Endothelial cell of umbilical vein (primary cell): ENCODE data around the gene ACO2. TPM values are rescaled to one million over a fixed set of nuclear protein-coding genes. Genes with fewer than 3 reads are reported as not detected.

ENCODE experiments used
- BruUV-seq: library from RNA; stranded (reverse); fragments of 400-500 nt; replicated peaks from 2 replicates; lab custom pipeline; 2021; lab: Mats Ljungman, UMichigan
- CTCF ChIA-PET: fragments of 300-600, 350-600 bp; sonication (Branson Sonifier 250); formaldehyde crosslinking; loops from one replicate; lab custom pipeline; 2021; ENCODE audit warnings: antibody characterized with exemption, inconsistent platforms; lab: Charles Lee
- POLR2A ChIA-PET: fragments of 300-600, 350-600 bp; sonication (Branson Sonifier 250); formaldehyde crosslinking; loops from one replicate; lab custom pipeline; 2021; ENCODE audit warnings: antibody characterized with exemption, inconsistent platforms; lab: Charles Lee
- DNase-seq: peaks from one replicate; pipeline ENCODE4 v3.0.0-alpha.2; 2011; ENCODE audit warnings: low read depth, low spot score
- FAIRE-seq: peaks from 2 replicates; lab custom pipeline; 2011; peaks lifted over from hg19 to GRCh38; lab: Jason Lieb, UNC
- H2AFZ ChIP-seq: 2 replicates; pipeline ENCODE4 v1.6.0; 2012; ENCODE audit warnings: low read depth, low read length, control low read depth, inconsistent platforms
- H3K27ac ChIP-seq: 2 replicates; pipeline ENCODE4 v1.5.1; 2011; ENCODE audit warnings: low read depth, mild to moderate bottlenecking, control low read depth, low read length, moderate library complexity; ENCODE audit not compliant: insufficient read depth
- H3K27me3 ChIP-seq, 2 experiments: 2 replicates each; pipeline versions ENCODE4 v1.6.0 to v1.6.1; 2011; ENCODE audit warnings: low read length in 2 of 2, mixed read lengths in 1 of 2; ENCODE audit not compliant: control insufficient read depth in 2 of 2, insufficient read depth in 2 of 2
- H3K36me3 ChIP-seq, 2 experiments: 2 replicates in 1 of 2; 3 replicates in 1 of 2; pipeline ENCODE4 v1.5.1; 2011; ENCODE audit warnings: low read length in 2 of 2, mild to moderate bottlenecking in 1 of 2, moderate library complexity in 1 of 2; ENCODE audit not compliant: control insufficient read depth in 2 of 2, insufficient read depth in 2 of 2; ENCODE audit errors: extremely low read depth in 1 of 2
- H3K4me1 ChIP-seq: 3 replicates; pipeline ENCODE4 v1.5.1; 2011; ENCODE audit warnings: mild to moderate bottlenecking, low read length; ENCODE audit not compliant: control insufficient read depth, insufficient read depth; ENCODE audit errors: extremely low read depth
- H3K4me2 ChIP-seq: 2 replicates; pipeline ENCODE4 v1.6.1; 2011; ENCODE audit warnings: low read length, control low read depth, mixed read lengths; ENCODE audit not compliant: insufficient read depth
- H3K4me3 ChIP-seq, 3 experiments: fragments of 200-600 bp in 1 of 3; sonication (generic), shearing (Covaris generic) in 1 of 3; replicated peaks in 1 of 3; 2 replicates each; pipeline ENCODE4 v1.5.1; 2011 to 2016; ENCODE audit warnings: control low read depth in 3 of 3, low read length in 3 of 3, mild to moderate bottlenecking in 2 of 3, inconsistent platforms in 1 of 3, low read depth in 1 of 3, moderate library complexity in 1 of 3; ENCODE audit not compliant: insufficient read depth in 1 of 3
- H3K79me2 ChIP-seq: 2 replicates; pipeline ENCODE4 v1.6.0; 2012; ENCODE audit warnings: low read length, inconsistent platforms; ENCODE audit not compliant: control insufficient read depth, insufficient read depth
- H3K9ac ChIP-seq: replicated peaks from 2 replicates; pipeline ENCODE3; 2011; ENCODE audit warnings: low read length, control low read depth; ENCODE audit not compliant: insufficient read depth; ENCODE audit errors: extremely low read depth
- H3K9me1 ChIP-seq: replicated peaks from 3 replicates; pipeline ENCODE4 v1.6.0; 2011; ENCODE audit warnings: mild to moderate bottlenecking, low read length; ENCODE audit not compliant: control insufficient read depth, insufficient read depth; ENCODE audit errors: extremely low read depth
- H3K9me3 ChIP-seq: replicated peaks from 2 replicates; pipeline ENCODE4 v1.5.1; 2012; ENCODE audit warnings: low read length, inconsistent platforms; ENCODE audit not compliant: control insufficient read depth, insufficient read depth
- H4K20me1 ChIP-seq: replicated peaks from 2 replicates; pipeline ENCODE3; 2011; ENCODE audit warnings: mild to moderate bottlenecking, low read length; ENCODE audit not compliant: control insufficient read depth, insufficient read depth; ENCODE audit errors: extremely low read depth
- EZH2 ChIP-seq: IDR thresholded peaks from 2 replicates; pipeline ENCODE4 v1.6.1; 2012; ENCODE audit warnings: borderline replicate concordance, low read depth, mild to moderate bottlenecking, moderate library complexity, low read length, inconsistent platforms; ENCODE audit not compliant: severe bottlenecking
- FOS ChIP-seq: IDR thresholded peaks from 2 replicates; pipeline ENCODE4 v1.6.1; 2011; ENCODE audit warnings: mild to moderate bottlenecking, low read length, moderate library complexity, borderline replicate concordance; ENCODE audit not compliant: insufficient read depth
- GATA2 ChIP-seq: IDR thresholded peaks from 2 replicates; pipeline ENCODE4 v1.7.0; 2011; ENCODE audit warnings: low read depth, mild to moderate bottlenecking, moderate library complexity, mixed read lengths, low read length; ENCODE audit not compliant: insufficient read length, insufficient read depth
- JUN ChIP-seq: IDR thresholded peaks from 2 replicates; pipeline ENCODE4 v1.6.1; 2011; ENCODE audit warnings: borderline replicate concordance, low read depth; ENCODE audit not compliant: insufficient read length, insufficient read depth
- MYC ChIP-seq: IDR thresholded peaks from one replicate; pipeline ENCODE4 v1.6.1; 2011; ENCODE audit warnings: mild to moderate bottlenecking, low read depth, low read length
- POLR2A ChIP-seq: IDR thresholded peaks from 2 replicates; pipeline ENCODE4 v1.6.1; 2012; ENCODE audit warnings: low read depth, mild to moderate bottlenecking, control low read depth, low read length
- POLR2AphosphoS5 ChIP-seq: IDR thresholded peaks from 2 replicates; pipeline ENCODE4 v1.6.1; 2012; ENCODE audit warnings: low read depth, mild to moderate bottlenecking, control low read depth, low read length, moderate library complexity; ENCODE audit not compliant: insufficient read depth
- dilution Hi-C: fragments of 300-500 bp; cut with MboI; formaldehyde crosslinking; loops from one replicate; pipeline ENCODE4 v1.15.0; 2019; ENCODE audit warnings: low sequenced_read_pairs; ENCODE audit not compliant: extremely low pct_ligation_motif_present
- intact Hi-C: fragments of 100-400 bp; cut with micrococcal nuclease; formaldehyde crosslinking; loops from one replicate; pipeline ENCODE4 v1.10.0; 2022
- polyA plus RNA-seq, 4 experiments: library from polyadenylated mRNA; depleted of rRNA in 3 of 4; stranded (reverse) in 3 of 4; unstranded in 1 of 4; fragments of >200 nt; gene quantifications; 2 replicates each; pipeline versions ENCODE4 v1.2.1 to v1.2.3, GENCODE V29; 2011 to 2012; ENCODE audit warnings: missing spikeins in 1 of 4
- total RNA-seq: library from RNA; stranded (reverse); gene quantifications from 2 replicates; pipeline ENCODE4 v1.2.3, GENCODE V29; 2021
- TF ChIP-seq, protein P1 (sequence below): IDR thresholded peaks from 2 replicates; pipeline ENCODE4 v1.6.1; 2011; ENCODE audit not compliant: insufficient read depth, insufficient read length
- TF ChIP-seq, protein P2 (sequence below), 2 donors: IDR thresholded peaks; 1 replicate in 1 of 2; 2 replicates in 1 of 2; pipeline ENCODE4 v1.5.1; 2011; ENCODE audit warnings: low read length in 2 of 2, mild to moderate bottlenecking in 2 of 2, moderate library complexity in 2 of 2, control low read depth in 1 of 2, inconsistent platforms in 1 of 2, low read depth in 1 of 2; ENCODE audit not compliant: insufficient read depth in 1 of 2; ENCODE audit errors: extremely low read depth in 1 of 2

ACO2 gene
- total and polyA plus RNA-seq, 2 donors (not counting 3 experiments of a cell fraction or from before 2014, with no cell fraction given) = 63.8 to 79.7 TPM

DNA sequence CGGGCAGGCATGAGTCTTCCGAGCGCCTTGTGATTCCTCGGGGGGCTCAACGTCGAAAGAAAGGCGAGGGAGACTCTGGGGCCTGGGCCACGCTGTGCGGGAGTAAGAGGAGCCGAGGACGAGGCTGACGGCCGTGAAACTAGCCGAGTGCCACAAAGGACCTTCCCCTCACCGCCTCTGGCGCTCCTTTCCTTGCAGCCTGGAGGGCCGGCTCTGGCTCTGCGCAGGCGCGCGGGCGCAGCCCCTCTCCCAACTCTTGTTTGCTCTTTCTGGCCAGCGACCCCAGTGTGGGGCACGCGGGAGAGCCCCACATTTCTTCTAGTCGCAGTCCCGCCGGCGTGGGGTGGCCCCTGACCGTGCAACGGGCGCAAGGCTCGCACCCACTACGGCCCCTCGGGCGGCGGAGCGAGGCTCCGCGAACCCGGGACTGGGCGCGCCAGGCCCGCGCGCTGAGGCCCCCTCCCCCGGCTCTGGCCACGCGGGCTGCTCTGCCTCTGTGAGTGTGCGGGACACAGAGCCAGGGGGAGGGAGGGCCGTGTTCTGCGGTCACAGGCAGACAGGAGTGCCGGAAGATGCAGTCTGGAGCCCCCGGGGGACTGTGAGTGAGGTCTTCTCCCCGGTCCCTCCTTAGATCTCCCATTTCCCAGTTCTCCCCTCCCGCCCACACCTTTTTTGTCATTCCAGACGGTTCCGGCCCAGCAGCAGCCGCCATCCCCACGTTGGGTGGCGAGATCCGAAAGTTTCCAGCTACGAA lies 21.3 kb upstream of the ACO2 start:
- ChIA-PET CTCF (interaction anchor here (0.5 to 2.1 kb wide), 14 partner anchors 9 to 149 kb away, joined by 3 to 18 read pairs (median 4); partner anchors contain the start of genes ACO2, PHF5A and TEF), POLR2A (interaction anchor here (0.9 to 1.9 kb wide), 6 partner anchors 10 to 174 kb away, joined by 3 to 11 read pairs (median 6); partner anchors contain the start of genes ACO2, PHF5A and XRCC6)
- dilution Hi-C loops = no loop called here
- Histone ChIP-seq H3K4me3 (peak overlapping the region; percentile 83 to 96 (median 95)), H3K9ac (peak overlapping the region; percentile 83), H3K4me2 (peak overlapping the region; percentile 92), H2AFZ (peak overlapping the region; percentile 63), H3K9me1 (no peaks in the 10 kb centered on the region), H3K27ac (peak overlapping the region; percentile 83), H3K9me3 (no peaks in the 10 kb centered on the region), H3K79me2 (peaks cover 38% of the 10 kb centered on the region), H3K36me3 (no peaks in the 10 kb centered on the region), H3K27me3 (no peaks in the 10 kb centered on the region), H4K20me1 (no peaks in the 10 kb centered on the region), H3K4me1 (peaks cover 4% of the 10 kb centered on the region)
- no TSS peak for BruUV-seq
- DNase-seq (peak; percentile 74), FAIRE-seq (peak; percentile 63)
- intact Hi-C loops = loop anchor here (1.0 kb wide), 2 partner anchors 21 to 66 kb away; partner anchors contain the start of genes PHF5A and TEF
- no peak for TF ChIP-seq EZH2
- peak; percentile 17 for TF ChIP-seq POLR2A

DNA sequence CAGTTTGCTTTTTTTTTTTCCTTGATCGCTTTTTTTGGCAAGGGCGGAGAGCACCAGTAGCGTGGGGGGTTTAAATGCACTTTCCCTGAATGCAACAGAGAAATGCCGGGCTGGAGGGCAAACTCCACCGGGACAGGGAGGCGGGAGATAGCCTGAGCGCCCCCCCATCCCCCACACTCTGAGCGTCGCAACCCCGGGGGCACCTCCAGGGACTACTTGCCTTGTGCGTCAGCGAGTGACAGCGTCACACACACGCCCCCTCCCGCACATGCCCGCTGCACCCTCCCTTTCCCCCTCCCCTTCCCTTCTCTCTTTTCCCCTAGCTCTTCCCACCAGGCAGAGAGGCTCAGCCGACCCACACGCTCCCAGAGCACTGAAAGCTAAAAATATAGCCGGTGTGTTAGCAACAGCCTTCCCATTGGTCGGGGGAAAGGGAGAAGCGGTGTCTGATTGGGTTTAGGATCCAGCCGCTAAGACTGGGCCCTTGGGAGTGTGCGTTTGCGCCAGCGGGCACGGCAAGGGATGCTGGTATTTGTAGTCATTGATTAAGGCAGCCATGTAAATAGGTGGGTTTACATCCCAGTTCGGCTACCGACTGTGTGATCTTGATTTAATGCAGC lies 20.6 kb upstream of the ACO2 start:
- intact Hi-C loops = loop anchor here (1.0 kb wide), 2 partner anchors 20 to 67 kb away; partner anchors contain the start of genes PHF5A and TEF
- H3K36me3 ChIP-seq = no peaks in the 10 kb centered on the region
- no peaks in the 10 kb centered on the region for H3K27me3 ChIP-seq
- H3K27ac ChIP-seq = peak overlapping the region; percentile 83
- DNase-seq (peak; percentile 100), FAIRE-seq (peak; percentile 99)
- H3K4me3 ChIP-seq = peak overlapping the region; percentile 83 to 96 (median 95)
- no TSS peak for BruUV-seq
- no peaks in the 10 kb centered on the region for H3K9me3 ChIP-seq
- peak overlapping the region; percentile 83 for H3K9ac ChIP-seq
- no peaks in the 10 kb centered on the region for H4K20me1 ChIP-seq
- dilution Hi-C loops = no loop called here
- ChIA-PET CTCF (interaction anchor here (0.5 to 2.1 kb wide), 10 partner anchors 9 to 149 kb away, joined by 3 to 13 read pairs (median 4); partner anchors contain the start of genes ACO2, PHF5A and TEF), POLR2A (interaction anchor here (0.9 to 1.0 kb wide), 3 partner anchors 20 to 173 kb away, joined by 3 to 8 read pairs (median 3); partner anchors contain the start of genes ACO2, PHF5A and XRCC6)
- peaks cover 4% of the 10 kb centered on the region for H3K4me1 ChIP-seq
- H2AFZ ChIP-seq = peak overlapping the region; percentile 63
- H3K9me1 ChIP-seq = no peaks in the 10 kb centered on the region
- H3K4me2 ChIP-seq = peak overlapping the region; percentile 92
- TF ChIP-seq, protein P1, sequence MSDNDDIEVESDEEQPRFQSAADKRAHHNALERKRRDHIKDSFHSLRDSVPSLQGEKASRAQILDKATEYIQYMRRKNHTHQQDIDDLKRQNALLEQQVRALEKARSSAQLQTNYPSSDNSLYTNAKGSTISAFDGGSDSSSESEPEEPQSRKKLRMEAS = peak; percentile 57
- peak; percentile 14 for TF ChIP-seq FOS
- TF ChIP-seq POLR2AphosphoS5 = peak; percentile 55
- TF ChIP-seq POLR2A = peak; percentile 19
- TF ChIP-seq EZH2 = no peak
- TF ChIP-seq MYC = peak; percentile 76
- no peak for TF ChIP-seq GATA2
- TF ChIP-seq, protein P2, sequence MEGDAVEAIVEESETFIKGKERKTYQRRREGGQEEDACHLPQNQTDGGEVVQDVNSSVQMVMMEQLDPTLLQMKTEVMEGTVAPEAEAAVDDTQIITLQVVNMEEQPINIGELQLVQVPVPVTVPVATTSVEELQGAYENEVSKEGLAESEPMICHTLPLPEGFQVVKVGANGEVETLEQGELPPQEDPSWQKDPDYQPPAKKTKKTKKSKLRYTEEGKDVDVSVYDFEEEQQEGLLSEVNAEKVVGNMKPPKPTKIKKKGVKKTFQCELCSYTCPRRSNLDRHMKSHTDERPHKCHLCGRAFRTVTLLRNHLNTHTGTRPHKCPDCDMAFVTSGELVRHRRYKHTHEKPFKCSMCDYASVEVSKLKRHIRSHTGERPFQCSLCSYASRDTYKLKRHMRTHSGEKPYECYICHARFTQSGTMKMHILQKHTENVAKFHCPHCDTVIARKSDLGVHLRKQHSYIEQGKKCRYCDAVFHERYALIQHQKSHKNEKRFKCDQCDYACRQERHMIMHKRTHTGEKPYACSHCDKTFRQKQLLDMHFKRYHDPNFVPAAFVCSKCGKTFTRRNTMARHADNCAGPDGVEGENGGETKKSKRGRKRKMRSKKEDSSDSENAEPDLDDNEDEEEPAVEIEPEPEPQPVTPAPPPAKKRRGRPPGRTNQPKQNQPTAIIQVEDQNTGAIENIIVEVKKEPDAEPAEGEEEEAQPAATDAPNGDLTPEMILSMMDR (IDR thresholded peaks at IDR 0.05; ENCODE audit: extremely low read depth in 1 of 2, insufficient read depth in 1 of 2, low read depth in 1 of 2, low read length in 2 of 2) = no peak
- TF ChIP-seq JUN = no peak
- peaks cover 31% of the 10 kb centered on the region for H3K79me2 ChIP-seq
